GM12873 (cell line): ENCODE results near the gene CCDC85A.

ENCODE experiments used
- CTCF ChIP-seq: IDR thresholded peaks from 2 replicates; pipeline ENCODE4 v1.5.1; 2012; ENCODE audit warnings: low read depth, mild to moderate bottlenecking, moderate library complexity, low read length, control low read depth; ENCODE audit not compliant: insufficient read depth; ENCODE audit errors: missing control alignments

Gene CCDC85A

GRCh38 chr2:56267415-56267788, 83.6 kb downstream of the CCDC85A start:
- no peak for TF ChIP-seq CTCF

- TF ChIP-seq CTCF: no peak
Measured at GRCh38 chr2:56268856-56269255, 85.1 kb downstream of the CCDC85A start.

- no peak for TF ChIP-seq CTCF
Measured at GRCh38 chr2:56271275-56271674, 87.5 kb downstream of the CCDC85A start.

- TF ChIP-seq CTCF: no peak
Measured at GRCh38 chr2:56285224-56285623, 101.4 kb downstream of the CCDC85A start.

- TF ChIP-seq CTCF: no peak
Measured at GRCh38 chr2:56286936-56287335, 103.1 kb downstream of the CCDC85A start.

- no peak for TF ChIP-seq CTCF
Measured at GRCh38 chr2:56287508-56287907, 103.7 kb downstream of the CCDC85A start.

GRCh38 chr2:56287974-56288373, 104.2 kb downstream of the CCDC85A start:
- no peak for TF ChIP-seq CTCF
